Esophagus squamous epithelium (tissue), 5 donors: Measurements from ENCODE around the gene DNAH11. TPM values are rescaled to one million over a fixed set of nuclear protein-coding genes. Genes with fewer than 3 reads are reported as not detected.

ENCODE experiments used
- DNase-seq: peaks from one replicate; lab custom pipeline; 2025; lab: John Stamatoyannopoulos, UW
- H3K27ac ChIP-seq, 4 donors: fragments of 200-600 bp; sonication (generic); one replicate each; pipeline ENCODE4 v1.5.1; 2016 to 2019; ENCODE audit warnings: mild to moderate bottlenecking in 1 of 4
- H3K27me3 ChIP-seq, 4 donors: fragments of 200-600 bp; sonication (generic); 1 replicate in 3 of 4; 2 replicates in 1 of 4; pipeline versions ENCODE4 v1.5.1 to v1.6.0; 2017 to 2021; ENCODE audit warnings: antibody characterized with exemption in 1 of 4
- H3K36me3 ChIP-seq, 3 donors: fragments of 200-600 bp; sonication (generic); one replicate each; pipeline ENCODE4 v1.5.1; 2016 to 2019
- H3K4me1 ChIP-seq, 3 donors: fragments of 200-600 bp; sonication (generic); one replicate each; pipeline ENCODE4 v1.5.1; 2017 to 2019
- H3K4me3 ChIP-seq, 4 donors: fragments of 200-600 bp; sonication (generic); 1 replicate in 3 of 4; 2 replicates in 1 of 4; pipeline ENCODE4 v1.5.1; 2016 to 2019; ENCODE audit warnings: mild to moderate bottlenecking in 2 of 4, moderate library complexity in 1 of 4
- H3K9me3 ChIP-seq, 3 donors: fragments of 200-600 bp; sonication (generic); one replicate each; pipeline ENCODE4 v1.5.1; 2016 to 2019
- CTCF ChIP-seq, 6 experiments: fragments of 450-650 bp in 4 of 6; fragments of 200-600 bp in 2 of 6; sonication (generic) in 2 of 6; IDR thresholded peaks; one replicate each; pipeline ENCODE4 v1.5.1; 2016 to 2019; ENCODE audit warnings: antibody characterized with exemption in 6 of 6, mild to moderate bottlenecking in 4 of 6, moderate library complexity in 4 of 6
- POLR2A ChIP-seq, 4 donors: fragments of 450-650 bp; IDR thresholded peaks; one replicate each; pipeline ENCODE4 v1.6.1; 2017; ENCODE audit warnings: antibody characterized with exemption in 4 of 4, mild to moderate bottlenecking in 4 of 4, moderate library complexity in 3 of 4
- WGBS, 2 donors: methylation state at CpG; one replicate each; pipeline ENCODE4 v1.1.5; 2018; 5-methylcytosine and 5-hydroxymethylcytosine counted together
- intact Hi-C: fragments of 100-400 bp; cut with DNase I; formaldehyde crosslinking; loops from one replicate; pipeline ENCODE4 v1.15.0; 2022
- total RNA-seq, 4 donors: library from RNA; depleted of rRNA; stranded (reverse); fragments of >200 nt; gene quantifications; one replicate each; pipeline ENCODE4 v1.1.0, GENCODE V29; 2016
- donor health status: DM: yes; HTN: yes; CAD: no.

Gene DNAH11
- total RNA-seq, 4 donors from 2014 or later: 0.35 to 7.4 (median 0.74) TPM

DNA sequence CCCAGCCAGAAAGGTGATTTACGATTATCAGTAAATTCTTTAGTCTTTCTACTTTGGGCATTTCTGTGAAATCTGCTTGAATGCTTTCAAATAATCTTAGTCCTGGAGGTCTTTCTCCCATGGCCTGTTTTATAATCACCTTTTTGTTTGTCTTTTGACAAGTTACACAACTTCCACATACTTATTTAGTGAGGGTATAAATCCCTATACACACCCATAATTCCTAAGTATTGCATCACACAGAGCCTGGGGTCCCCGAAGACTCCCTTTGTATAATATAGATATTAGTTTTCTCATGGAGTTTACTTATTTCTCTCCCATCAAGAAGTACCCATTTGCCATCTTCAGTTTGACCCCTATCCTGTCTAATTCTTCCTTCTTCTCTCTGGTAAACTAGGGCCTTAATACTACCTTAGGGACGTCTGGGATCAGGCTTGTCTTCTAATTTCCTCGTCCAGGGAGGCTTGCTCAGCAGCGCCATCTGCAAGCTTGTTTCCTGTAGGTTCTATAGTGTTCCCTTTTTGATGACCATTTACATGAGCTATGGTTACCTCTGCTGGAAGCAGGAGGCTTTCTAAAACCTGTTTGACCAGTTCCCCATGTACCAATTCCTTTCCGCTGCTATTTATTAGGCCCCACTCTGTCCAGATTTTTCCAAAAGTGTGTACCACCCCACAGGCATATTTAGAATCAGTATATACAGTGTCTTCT is 8.1 kb downstream of the DNAH11 start:
- H3K27ac ChIP-seq: peak overlapping the region in 1 of 4 donors; percentile 21
- no peaks in the 10 kb centered on the region for H3K36me3 ChIP-seq
- WGBS, 2 donors: 49 to 52% methylated on average over 6 of the region's 6 CpGs
- peaks cover 0 to 5% (median 0%) of the 10 kb centered on the region in 4 donors for H3K27me3 ChIP-seq
- no peak overlapping the region for H3K4me3 ChIP-seq
- TF ChIP-seq CTCF (IDR thresholded peaks at IDR 0.05) (peak in 1 of 6 experiments; percentile 8), POLR2A (IDR thresholded peaks at IDR 0.05) (no peak)
- H3K4me1 ChIP-seq: peaks cover 0 to 6% (median 0%) of the 10 kb centered on the region in 3 donors
- DNase-seq: no peak
- no peaks in the 10 kb centered on the region for H3K9me3 ChIP-seq
- intact Hi-C loops: no loop called here

GRCh38 chr7:21562385-21562784 is 19.5 kb downstream of the DNAH11 start:
- H3K27me3 ChIP-seq: peaks cover 0 to 3% (median 0%) of the 10 kb centered on the region in 4 donors
- H3K4me1 ChIP-seq: no peaks in the 10 kb centered on the region
- no peak overlapping the region for H3K4me3 ChIP-seq
- no peaks in the 10 kb centered on the region for H3K36me3 ChIP-seq
- intact Hi-C loops: no loop called here
- no peak for DNase-seq
- WGBS, 2 donors: 80 to 86% methylated on average over 1 of the region's 1 CpG
- H3K27ac ChIP-seq: no peak overlapping the region
- no peaks in the 10 kb centered on the region for H3K9me3 ChIP-seq
- TF ChIP-seq POLR2A (IDR thresholded peaks at IDR 0.05) (no peak), CTCF (IDR thresholded peaks at IDR 0.05) (no peak)

GRCh38 chr7:21565614-21566013 is 22.8 kb downstream of the DNAH11 start:
- Histone ChIP-seq H3K36me3 (no peaks in the 10 kb centered on the region), H3K4me1 (no peaks in the 10 kb centered on the region), H3K4me3 (no peak overlapping the region), H3K27ac (no peak overlapping the region), H3K27me3 (peaks cover 0 to 3% (median 0%) of the 10 kb centered on the region in 4 donors), H3K9me3 (no peaks in the 10 kb centered on the region)
- WGBS, 2 donors: 86 to 88% methylated on average over 7 of the region's 7 CpGs
- DNase-seq: no peak
- TF ChIP-seq POLR2A (IDR thresholded peaks at IDR 0.05) (no peak), CTCF (IDR thresholded peaks at IDR 0.05) (no peak)
- intact Hi-C loops: no loop called here

DNA sequence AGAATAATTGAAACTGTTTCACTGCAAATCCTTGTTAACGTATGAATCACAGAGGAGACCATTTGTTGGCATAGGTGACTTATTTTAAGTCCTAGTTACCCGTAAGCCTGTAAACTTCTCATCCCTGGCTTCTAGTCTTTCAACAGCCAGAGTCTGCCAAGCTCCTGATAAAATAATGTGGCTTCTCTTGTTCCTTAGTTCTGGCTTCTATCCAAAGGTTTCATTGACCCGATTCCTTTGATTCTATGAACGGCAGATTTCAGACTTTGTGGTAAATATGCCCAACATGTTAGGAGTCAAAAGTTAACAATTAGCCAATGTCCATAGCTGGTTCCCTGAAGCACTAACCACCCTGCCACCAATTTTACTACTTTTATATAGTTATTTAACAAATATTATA is 23.3 kb downstream of the DNAH11 start:
- DNase-seq: no peak
- Histone ChIP-seq H3K4me3 (no peak overlapping the region), H3K27me3 (peaks cover 0 to 3% (median 0%) of the 10 kb centered on the region in 4 donors), H3K27ac (no peak overlapping the region), H3K4me1 (no peaks in the 10 kb centered on the region), H3K9me3 (no peaks in the 10 kb centered on the region), H3K36me3 (no peaks in the 10 kb centered on the region)
- TF ChIP-seq POLR2A (IDR thresholded peaks at IDR 0.05): no peak
- TF ChIP-seq CTCF (IDR thresholded peaks at IDR 0.05): no peak
- WGBS, 2 donors: 48 to 58% methylated on average over 4 of the region's 4 CpGs
- intact Hi-C loops: no loop called here

DNA sequence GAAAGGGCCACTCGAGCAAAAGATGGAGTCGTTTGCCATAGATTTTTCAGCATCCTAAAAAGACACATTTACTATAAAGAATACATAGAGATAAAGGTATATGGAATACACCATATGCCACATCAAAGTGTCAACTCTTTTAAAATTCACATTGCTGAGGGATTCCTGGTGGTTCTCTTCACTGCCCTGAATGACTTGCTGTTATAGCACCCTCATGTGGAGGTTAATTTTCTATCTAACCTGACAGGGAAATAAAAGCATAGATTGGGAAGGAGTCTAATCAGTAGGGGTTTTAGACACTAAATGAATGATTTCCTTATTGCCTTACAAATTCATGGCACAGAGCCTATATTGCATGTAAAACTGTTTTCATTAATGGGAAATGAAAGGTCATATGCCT is 25.9 kb downstream of the DNAH11 start:
- DNase-seq: no peak
- WGBS, 2 donors: 71 to 88% methylated on average over 2 of the region's 2 CpGs
- Histone ChIP-seq H3K27me3 (peaks cover 0 to 3% (median 0%) of the 10 kb centered on the region in 4 donors), H3K27ac (no peak overlapping the region), H3K4me3 (no peak overlapping the region), H3K36me3 (no peaks in the 10 kb centered on the region), H3K4me1 (no peaks in the 10 kb centered on the region), H3K9me3 (no peaks in the 10 kb centered on the region)
- no peak for TF ChIP-seq CTCF (IDR thresholded peaks at IDR 0.05)
- no peak for TF ChIP-seq POLR2A (IDR thresholded peaks at IDR 0.05)
- intact Hi-C loops: no loop called here
